Kidney (tissue), 14 donors: ENCODE measurements around the gene KNTC1. TPM values are rescaled to one million over a fixed set of nuclear protein-coding genes. Genes with fewer than 3 reads are reported as not detected.

Experiments used
- DNase-seq, 5 donors: peaks; one replicate each; pipeline ENCODE4 v3.0.0-alpha.2; 2013 to 2020
- FAIRE-seq: peaks from 2 replicates; lab custom pipeline; 2012; peaks lifted over from hg19 to GRCh38; lab: Jason Lieb, UNC
- H3K27ac ChIP-seq, 2 donors: one replicate each; pipeline ENCODE4 v1.7.0; 2013; ENCODE audit warnings: low read depth in 2 of 2, low read length in 2 of 2, inconsistent platforms in 1 of 2
- H3K27me3 ChIP-seq: one replicate; pipeline ENCODE4 v1.7.1; 2013; ENCODE audit warnings: low read length, inconsistent platforms; ENCODE audit not compliant: control insufficient read depth, insufficient read depth
- H3K36me3 ChIP-seq, 3 donors: one replicate each; pipeline versions ENCODE4 v1.7.0 to v1.7.1; 2013; ENCODE audit warnings: low read length in 3 of 3, control low read depth in 1 of 3, inconsistent platforms in 1 of 3; ENCODE audit not compliant: insufficient read depth in 3 of 3, control insufficient read depth in 2 of 3
- H3K4me1 ChIP-seq, 3 donors: one replicate each; pipeline versions ENCODE4 v1.7.0 to v1.7.1; 2013; ENCODE audit warnings: low read length in 3 of 3, inconsistent platforms in 1 of 3, low read depth in 1 of 3; ENCODE audit not compliant: control insufficient read depth in 2 of 3, insufficient read depth in 2 of 3
- H3K4me3 ChIP-seq, 3 donors: one replicate each; pipeline versions ENCODE4 v1.7.0 to v1.8.1; 2013; ENCODE audit warnings: low read length in 3 of 3, control low read depth in 1 of 3, inconsistent platforms in 1 of 3
- H3K9ac ChIP-seq, 3 donors: one replicate each; pipeline versions ENCODE4 v1.7.0 to v1.7.1; 2013; ENCODE audit warnings: low read length in 3 of 3, control low read depth in 1 of 3, inconsistent platforms in 1 of 3
- H3K9me3 ChIP-seq, 3 donors: one replicate each; pipeline versions ENCODE4 v1.7.0 to v1.7.1; 2013; ENCODE audit warnings: low read length in 3 of 3, control low read depth in 1 of 3, inconsistent platforms in 1 of 3; ENCODE audit not compliant: control insufficient read depth in 2 of 3, insufficient read depth in 1 of 3
- intact Hi-C: fragments of 100-400 bp; cut with DNase I; formaldehyde crosslinking; loops from one replicate; pipeline ENCODE4 v1.11.1; 2022
- polyA plus RNA-seq: library from polyadenylated mRNA; stranded (reverse); fragments of 350-450 nt; fragmentation: Illumina TruSeq; extraction: RNeasy Lipid Tissue Mini Kit (QIAGEN cat#74804); gene quantifications from one replicate; pipeline ENCODE4 v1.2.3, GENCODE V29; 2014; ENCODE audit warnings: low read depth, low replicate concordance; ENCODE audit not compliant: insufficient read depth
- total RNA-seq: library from RNA; stranded (reverse); fragmentation: NEBNext Ultra II Directional; extraction: Animal tissue kit (Norgen Biotek cat#: 25700); gene quantifications from one replicate; pipeline ENCODE4 v1.2.1, GENCODE V29; 2021
- TF ChIP-seq, protein P1 (sequence below): IDR thresholded peaks from 3 replicates; pipeline ENCODE4 v1.5.1; 2012; ENCODE audit warnings: mild to moderate bottlenecking, moderate library complexity, borderline replicate concordance; ENCODE audit not compliant: insufficient read depth; ENCODE audit errors: extremely low read depth
- donor health status: control.
- donor health status: control.
- donor health status: control.
- donor health status: control.
- donor health status: control.
- donor health status: DM: yes; HTN: yes; CAD: no.
- donor health status: Normal renal cell carcinoma (clear cell type).

Gene KNTC1
- total and polyA plus RNA-seq, 2 donors from 2014 or later: 4.3 to 12.6 TPM

DNA sequence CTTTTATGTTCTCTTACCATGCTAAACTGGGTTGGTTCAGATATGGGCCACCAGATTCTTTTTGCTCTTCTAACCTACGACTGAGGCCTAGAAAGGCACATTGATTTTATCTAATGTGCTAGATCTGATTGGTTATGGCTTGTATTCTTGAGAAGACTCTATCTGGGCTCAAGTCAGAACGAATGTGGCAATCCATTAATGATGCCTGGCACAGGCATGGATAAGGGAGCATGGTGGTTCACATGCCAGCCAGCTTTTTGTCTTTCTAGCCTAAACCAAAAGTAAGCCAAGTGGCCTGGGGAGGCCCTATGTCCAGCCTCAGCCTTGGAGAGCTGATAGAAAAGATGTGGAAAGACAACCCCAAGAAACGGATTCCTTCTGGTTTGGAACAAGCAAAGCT is 82.7 kb downstream of the KNTC1 start:
- TF ChIP-seq, protein P1, sequence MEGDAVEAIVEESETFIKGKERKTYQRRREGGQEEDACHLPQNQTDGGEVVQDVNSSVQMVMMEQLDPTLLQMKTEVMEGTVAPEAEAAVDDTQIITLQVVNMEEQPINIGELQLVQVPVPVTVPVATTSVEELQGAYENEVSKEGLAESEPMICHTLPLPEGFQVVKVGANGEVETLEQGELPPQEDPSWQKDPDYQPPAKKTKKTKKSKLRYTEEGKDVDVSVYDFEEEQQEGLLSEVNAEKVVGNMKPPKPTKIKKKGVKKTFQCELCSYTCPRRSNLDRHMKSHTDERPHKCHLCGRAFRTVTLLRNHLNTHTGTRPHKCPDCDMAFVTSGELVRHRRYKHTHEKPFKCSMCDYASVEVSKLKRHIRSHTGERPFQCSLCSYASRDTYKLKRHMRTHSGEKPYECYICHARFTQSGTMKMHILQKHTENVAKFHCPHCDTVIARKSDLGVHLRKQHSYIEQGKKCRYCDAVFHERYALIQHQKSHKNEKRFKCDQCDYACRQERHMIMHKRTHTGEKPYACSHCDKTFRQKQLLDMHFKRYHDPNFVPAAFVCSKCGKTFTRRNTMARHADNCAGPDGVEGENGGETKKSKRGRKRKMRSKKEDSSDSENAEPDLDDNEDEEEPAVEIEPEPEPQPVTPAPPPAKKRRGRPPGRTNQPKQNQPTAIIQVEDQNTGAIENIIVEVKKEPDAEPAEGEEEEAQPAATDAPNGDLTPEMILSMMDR: no peak
- Histone ChIP-seq H3K9ac (no peak overlapping the region), H3K36me3 (no peaks in the 10 kb centered on the region), H3K27me3 (no peaks in the 10 kb centered on the region), H3K4me3 (no peak overlapping the region), H3K4me1 (no peaks in the 10 kb centered on the region), H3K27ac (no peak overlapping the region), H3K9me3 (no peaks in the 10 kb centered on the region)
- intact Hi-C loops: no loop called here
- FAIRE-seq (no peak), DNase-seq (no peak)

DNA sequence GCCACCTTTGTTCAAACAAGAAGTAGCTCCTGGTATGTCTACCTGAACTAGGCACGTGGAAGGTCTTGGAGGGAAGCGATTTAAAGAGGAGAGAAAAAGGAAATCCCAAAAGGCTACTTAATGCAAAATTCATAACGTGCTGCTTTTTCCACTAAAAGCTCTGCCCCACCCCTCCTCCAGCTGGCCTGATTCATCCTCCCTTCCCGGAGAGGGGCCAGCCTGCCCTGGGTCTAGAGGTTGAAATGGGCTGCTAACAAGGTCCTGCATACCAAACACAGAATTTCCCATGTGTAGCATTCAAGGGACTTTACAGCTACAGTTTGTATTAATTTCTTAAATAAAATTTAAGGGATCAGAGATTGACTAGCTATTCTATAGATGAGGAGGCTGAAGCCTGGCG is 83.2 kb downstream of the KNTC1 start:
- intact Hi-C loops: no loop called here
- FAIRE-seq: no peak
- H3K36me3 ChIP-seq: no peaks in the 10 kb centered on the region

DNA sequence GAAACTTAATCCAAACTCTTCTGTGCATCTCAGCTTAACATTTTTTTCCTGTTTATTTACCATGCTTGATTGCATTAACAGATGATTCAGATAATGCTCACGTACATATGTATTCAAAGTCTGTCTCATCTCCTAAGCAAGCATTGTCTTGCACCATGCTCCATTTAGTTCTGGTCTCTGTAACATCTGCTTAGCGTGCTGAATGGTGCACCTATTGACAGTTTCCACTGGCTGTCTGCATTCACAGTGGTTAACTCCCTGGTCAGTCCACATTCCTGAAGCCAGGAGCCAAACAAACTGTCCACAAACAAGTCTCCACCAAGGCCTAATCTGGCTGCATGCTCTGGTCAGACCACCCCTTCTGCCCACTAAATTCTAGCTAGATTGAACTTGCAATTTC is 83.9 kb downstream of the KNTC1 start:
- Histone ChIP-seq H3K36me3 (no peaks in the 10 kb centered on the region), H3K27ac (no peak overlapping the region)
- no peak for DNase-seq

More for the DNA sequence above, 83.2 kb downstream of the KNTC1 start:
- Histone ChIP-seq H3K9me3 (no peaks in the 10 kb centered on the region), H3K27me3 (no peaks in the 10 kb centered on the region), H3K27ac (no peak overlapping the region), H3K9ac (no peak overlapping the region), H3K4me1 (no peaks in the 10 kb centered on the region), H3K4me3 (no peak overlapping the region)
- DNase-seq: no peak
- TF ChIP-seq, protein P1: no peak

More for the DNA sequence above, 83.9 kb downstream of the KNTC1 start:
- TF ChIP-seq, protein P1: no peak
- no peak for FAIRE-seq
- no peak overlapping the region for H3K9ac ChIP-seq
- no peak overlapping the region for H3K4me3 ChIP-seq
- intact Hi-C loops: no loop called here
- no peaks in the 10 kb centered on the region for H3K9me3 ChIP-seq
- H3K4me1 ChIP-seq: no peaks in the 10 kb centered on the region
- H3K27me3 ChIP-seq: no peaks in the 10 kb centered on the region
